ENCODE measurements around the gene SNRPD1. TPM values are rescaled to one million over a fixed set of nuclear protein-coding genes. Genes with fewer than 3 reads are reported as not detected.

SNRPD1 gene
- total and polyA plus RNA-seq, 2 donors (not counting 3 experiments of a cell fraction or from before 2014, with no cell fraction given) = 16.6 to 97.3 TPM

GRCh38 chr18:21575656-21576055 lies 36.5 kb upstream of the SNRPD1 start:
- ChIA-PET CTCF (interaction anchor here (0.6 to 1.0 kb wide), 2 partner anchors 25 to 87 kb away, joined by 3 read pairs; partner anchors contain the start of gene ESCO1), POLR2A (no interaction called here)
- no peaks in the 10 kb centered on the region for H3K79me2 ChIP-seq (ENCODE audit: control insufficient read depth, insufficient read depth, low read length)
- peaks cover 0 to 7% of the 10 kb centered on the region in 2 experiments for H3K36me3 ChIP-seq (ENCODE audit: control insufficient read depth in 2 of 2, extremely low read depth in 1 of 2, insufficient read depth in 2 of 2, low read length in 2 of 2)
- H3K27ac ChIP-seq (ENCODE audit: insufficient read depth, low read depth, low read length) = no peak overlapping the region
- no peaks in the 10 kb centered on the region for H4K20me1 ChIP-seq (replicated peaks; ENCODE audit: control insufficient read depth, extremely low read depth, insufficient read depth, low read length)
- peak; percentile 53 for DNase-seq (ENCODE audit: low read depth, low spot score)
- no peak overlapping the region for H3K9ac ChIP-seq (replicated peaks; ENCODE audit: extremely low read depth, insufficient read depth, low read length)
- H3K27me3 ChIP-seq (ENCODE audit: control insufficient read depth in 2 of 2, insufficient read depth in 2 of 2, low read length in 2 of 2) = no peaks in the 10 kb centered on the region
- dilution Hi-C loops (cut with MboI; ENCODE audit: extremely low pct_ligation_motif_present, low sequenced_read_pairs) (no loop called here), intact Hi-C loops (cut with micrococcal nuclease) (no loop called here)
- peaks cover 11% of the 10 kb centered on the region for H3K4me1 ChIP-seq (ENCODE audit: control insufficient read depth, extremely low read depth, insufficient read depth, low read length)
- BruUV-seq (replicated peaks) = no TSS peak
- no peaks in the 10 kb centered on the region for H3K9me1 ChIP-seq (replicated peaks; ENCODE audit: control insufficient read depth, extremely low read depth, insufficient read depth, low read length)
- no peak for TF ChIP-seq POLR2A (IDR thresholded peaks at IDR 0.05; ENCODE audit: low read depth, low read length)
- TF ChIP-seq MYC (IDR thresholded peaks at IDR 0.05; ENCODE audit: low read depth, low read length) = no peak
- no peak for TF ChIP-seq CTCF (IDR thresholded peaks at IDR 0.05; ENCODE audit: extremely low read depth in 1 of 2, insufficient read depth in 1 of 2, low read depth in 1 of 2, low read length in 2 of 2)
- peak; percentile 39 for TF ChIP-seq FOS (IDR thresholded peaks at IDR 0.05; ENCODE audit: borderline replicate concordance, insufficient read depth, low read length)
- no peak for TF ChIP-seq POLR2AphosphoS5 (IDR thresholded peaks at IDR 0.05; ENCODE audit: insufficient read depth, low read depth, low read length)
- TF ChIP-seq JUN (IDR thresholded peaks at IDR 0.05; ENCODE audit: borderline replicate concordance, insufficient read depth, insufficient read length, low read depth) = peak; percentile 19
- H2AFZ ChIP-seq (ENCODE audit: low read depth, low read length) = no peak overlapping the region
- peak overlapping the region; percentile 21 for H3K4me2 ChIP-seq (ENCODE audit: insufficient read depth, low read length)
- FAIRE-seq = no peak
- H3K9me3 ChIP-seq (replicated peaks; ENCODE audit: control insufficient read depth, insufficient read depth, low read length) = no peaks in the 10 kb centered on the region
- H3K4me3 ChIP-seq (replicated peaks in 1 of 3; ENCODE audit: insufficient read depth in 1 of 3, low read depth in 1 of 3, low read length in 3 of 3) = no peak overlapping the region

GRCh38 chr18:21584391-21584790 lies 27.7 kb upstream of the SNRPD1 start:
- intact Hi-C loops (cut with micrococcal nuclease) = no loop called here

More at GRCh38 chr18:21584391-21584790, 27.7 kb upstream of the SNRPD1 start:
- TF ChIP-seq MYC (IDR thresholded peaks at IDR 0.05; ENCODE audit: low read depth, low read length) = no peak
- TF ChIP-seq, protein P1, sequence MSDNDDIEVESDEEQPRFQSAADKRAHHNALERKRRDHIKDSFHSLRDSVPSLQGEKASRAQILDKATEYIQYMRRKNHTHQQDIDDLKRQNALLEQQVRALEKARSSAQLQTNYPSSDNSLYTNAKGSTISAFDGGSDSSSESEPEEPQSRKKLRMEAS (IDR thresholded peaks at IDR 0.05; ENCODE audit: insufficient read depth, insufficient read length) = no peak
- no peak for TF ChIP-seq POLR2A (IDR thresholded peaks at IDR 0.05; ENCODE audit: low read depth, low read length)
- no peak for TF ChIP-seq FOS (IDR thresholded peaks at IDR 0.05; ENCODE audit: borderline replicate concordance, insufficient read depth, low read length)
- no peak for TF ChIP-seq EZH2 (IDR thresholded peaks at IDR 0.05; ENCODE audit: borderline replicate concordance, low read depth, low read length, severe bottlenecking)
- no peak for TF ChIP-seq JUN (IDR thresholded peaks at IDR 0.05; ENCODE audit: borderline replicate concordance, insufficient read depth, insufficient read length, low read depth)
- TF ChIP-seq GATA2 (IDR thresholded peaks at IDR 0.05; ENCODE audit: insufficient read depth, insufficient read length, low read depth, low read length) = no peak
- TF ChIP-seq CTCF (IDR thresholded peaks at IDR 0.05; ENCODE audit: extremely low read depth in 1 of 2, insufficient read depth in 1 of 2, low read depth in 1 of 2, low read length in 2 of 2) = no peak
- no peak for TF ChIP-seq POLR2AphosphoS5 (IDR thresholded peaks at IDR 0.05; ENCODE audit: insufficient read depth, low read depth, low read length)
- H4K20me1 ChIP-seq (replicated peaks; ENCODE audit: control insufficient read depth, extremely low read depth, insufficient read depth, low read length) = peaks cover under 1% of the 10 kb centered on the region
- ChIA-PET POLR2A (no interaction called here), CTCF (interaction anchor here (2.1 kb wide), 1 partner anchor 12 kb away, joined by 4 read pairs; no protein-coding TSS in a partner anchor)
- H3K4me2 ChIP-seq (ENCODE audit: insufficient read depth, low read length) = no peak overlapping the region
- H3K9me1 ChIP-seq (replicated peaks; ENCODE audit: control insufficient read depth, extremely low read depth, insufficient read depth, low read length) = no peaks in the 10 kb centered on the region
- FAIRE-seq (no peak), DNase-seq (ENCODE audit: low read depth, low spot score) (no peak)
- no peak overlapping the region for H3K9ac ChIP-seq (replicated peaks; ENCODE audit: extremely low read depth, insufficient read depth, low read length)
- no peak overlapping the region for H3K27ac ChIP-seq (ENCODE audit: insufficient read depth, low read depth, low read length)
- dilution Hi-C loops (cut with MboI; ENCODE audit: extremely low pct_ligation_motif_present, low sequenced_read_pairs) = no loop called here
- no peaks in the 10 kb centered on the region for H3K36me3 ChIP-seq (ENCODE audit: control insufficient read depth in 2 of 2, extremely low read depth in 1 of 2, insufficient read depth in 2 of 2, low read length in 2 of 2)
- H3K79me2 ChIP-seq (ENCODE audit: control insufficient read depth, insufficient read depth, low read length) = peaks cover 13% of the 10 kb centered on the region
- no peak overlapping the region for H2AFZ ChIP-seq (ENCODE audit: low read depth, low read length)
- H3K4me3 ChIP-seq (replicated peaks in 1 of 3; ENCODE audit: insufficient read depth in 1 of 3, low read depth in 1 of 3, low read length in 3 of 3) = no peak overlapping the region
- no peaks in the 10 kb centered on the region for H3K27me3 ChIP-seq (ENCODE audit: control insufficient read depth in 2 of 2, insufficient read depth in 2 of 2, low read length in 2 of 2)
- no peaks in the 10 kb centered on the region for H3K9me3 ChIP-seq (replicated peaks; ENCODE audit: control insufficient read depth, insufficient read depth, low read length)
- BruUV-seq (replicated peaks) = no TSS peak
- no peaks in the 10 kb centered on the region for H3K4me1 ChIP-seq (ENCODE audit: control insufficient read depth, extremely low read depth, insufficient read depth, low read length)

All from endothelial cell of umbilical vein (primary cell).